HL-60 (cell line): Measurements from ENCODE around the gene EEF1AKMT3.
A peak's percentile ranks its signal among the peaks of the same experiment; 100 is the strongest.

ENCODE experiments used
- DNase-seq, 2 experiments: peaks; one replicate each; pipeline ENCODE4 v3.0.0-alpha.2; 2010 to 2020; ENCODE audit warnings: low read depth in 1 of 2, low spot score in 1 of 2
- H3K27ac ChIP-seq: fragments of 250-450 bp; sonication (Bioruptor Pico); replicated peaks from 2 replicates; pipeline ENCODE4 v1.5.1; 2020; ENCODE audit warnings: mild to moderate bottlenecking, moderate library complexity
- H3K27me3 ChIP-seq: fragments of 250-450 bp; sonication (Bioruptor Pico); 2 replicates; pipeline ENCODE4 v1.5.1; 2021; ENCODE audit warnings: mild to moderate bottlenecking, moderate library complexity; ENCODE audit not compliant: insufficient read depth, poor library complexity, severe bottlenecking
- H3K4me3 ChIP-seq: replicated peaks from 2 replicates; pipeline ENCODE4 v1.5.1; 2011; ENCODE audit warnings: mild to moderate bottlenecking, control low read depth, low read length; ENCODE audit not compliant: insufficient read depth
- CTCF ChIP-seq: IDR thresholded peaks from one replicate; pipeline ENCODE4 v1.5.1; 2011; ENCODE audit warnings: low read length, control low read depth, inconsistent platforms; ENCODE audit not compliant: insufficient read depth
- GABPA ChIP-seq: IDR thresholded peaks from 2 replicates; pipeline ENCODE4 v1.6.1; 2012; ENCODE audit warnings: low read depth
- POLR2AphosphoS5 ChIP-seq: IDR thresholded peaks from 2 replicates; pipeline ENCODE4 v1.6.1; 2012; ENCODE audit warnings: low read depth
- REST ChIP-seq: IDR thresholded peaks from 2 replicates; pipeline ENCODE4 v1.6.1; 2012; ENCODE audit warnings: low read depth; ENCODE audit not compliant: insufficient replicate concordance
- SPI1 ChIP-seq: IDR thresholded peaks from 2 replicates; pipeline ENCODE4 v1.6.1; 2012; ENCODE audit warnings: low read depth, mild to moderate bottlenecking, borderline replicate concordance

The EEF1AKMT3 gene

GRCh38 chr12:57795354-57795753, 22.9 kb downstream of the EEF1AKMT3 start:
- Histone ChIP-seq H3K27ac (no peak overlapping the region), H3K4me3 (no peak overlapping the region), H3K27me3 (no peaks in the 10 kb centered on the region)
- TF ChIP-seq POLR2AphosphoS5: no peak
- TF ChIP-seq REST: no peak
- TF ChIP-seq CTCF: no peak
- TF ChIP-seq SPI1: no peak
- no peak for TF ChIP-seq GABPA
- DNase-seq: no peak

DNA sequence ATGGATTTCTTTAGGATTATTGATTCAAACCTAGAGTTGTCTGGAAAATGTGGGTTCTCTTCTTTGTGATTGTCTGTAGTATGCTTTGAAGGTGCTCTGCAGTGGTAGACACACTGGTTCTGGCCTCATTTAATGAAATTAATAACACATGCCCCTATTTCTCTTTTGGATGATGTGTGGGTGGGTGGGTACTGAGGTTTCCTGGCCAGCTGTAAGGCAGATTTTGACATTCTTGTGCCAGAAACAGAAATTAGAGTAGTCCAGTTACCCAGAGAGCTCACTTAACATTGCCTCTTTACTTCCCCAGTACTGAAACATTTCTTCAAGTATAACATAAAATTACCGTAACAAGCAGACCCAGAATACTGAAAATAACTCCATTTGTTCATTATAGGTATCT, 24.6 kb downstream of the EEF1AKMT3 start:
- H3K4me3 ChIP-seq: no peak overlapping the region
- no peak overlapping the region for H3K27ac ChIP-seq
- H3K27me3 ChIP-seq: no peaks in the 10 kb centered on the region
- no peak for DNase-seq
- TF ChIP-seq SPI1 (no peak), POLR2AphosphoS5 (no peak), CTCF (no peak), REST (no peak), GABPA (no peak)

- Histone ChIP-seq H3K27ac (no peak overlapping the region), H3K4me3 (no peak overlapping the region), H3K27me3 (no peaks in the 10 kb centered on the region)
- TF ChIP-seq GABPA: no peak
- peak; percentile 37; the same call in 1 of the 2 replicates for TF ChIP-seq SPI1
- peak in 1 of 2 experiments; percentile 32 for DNase-seq
Observed at GRCh38 chr12:57797933-57798332, 25.5 kb downstream of the EEF1AKMT3 start.

GRCh38 chr12:57800965-57801364, 28.6 kb downstream of the EEF1AKMT3 start:
- Histone ChIP-seq H3K4me3 (no peak overlapping the region), H3K27me3 (no peaks in the 10 kb centered on the region), H3K27ac (no peak overlapping the region)
- no peak for DNase-seq
- TF ChIP-seq REST (no peak), GABPA (no peak), POLR2AphosphoS5 (no peak), CTCF (no peak), SPI1 (no peak)
